GM18502 (cell line): Measurements from ENCODE around the gene SIGLECL1.
"Not testable (repeated sequence)": the region's sequence is repeated elsewhere in the genome, so short reads cannot be mapped to it uniquely, and the experiment has no call there.

Source experiments
- ATAC-seq: cut with Tn5 transposase; IDR thresholded peaks from one replicate; pipeline ENCODE4 v1.9.1; 2021; ENCODE audit warnings: mild to moderate bottlenecking; ENCODE audit not compliant: unreplicated experiment, poor library complexity

Gene SIGLECL1

GRCh38 chr19:51250786-51251467, at the start of gene SIGLECL1:
Gene SIGLECL1 (plus strand): TSS chr19:51251080. CDS start chr19:51264073, 12,993 bp downstream.
- ATAC-seq, result no peak

GRCh38 chr19:51201712-51202111, 49.2 kb upstream of the SIGLECL1 start:
- ATAC-seq, result no peak

- ATAC-seq, result no peak
Observed at GRCh38 chr19:51203916-51204315, 47.0 kb upstream of the SIGLECL1 start.

- ATAC-seq, result no peak
Observed at GRCh38 chr19:51204321-51204720, 46.6 kb upstream of the SIGLECL1 start.

GRCh38 chr19:51207747-51208146, 43.1 kb upstream of the SIGLECL1 start:
- no peak for ATAC-seq

GRCh38 chr19:51210191-51210784, 40.6 kb upstream of the SIGLECL1 start:
- ATAC-seq, result no peak

- not testable (repeated sequence) for ATAC-seq
Observed at GRCh38 chr19:51210874-51211361, 40.0 kb upstream of the SIGLECL1 start.

- ATAC-seq, result no peak
Observed at GRCh38 chr19:51211833-51212232, 39.0 kb upstream of the SIGLECL1 start.

- ATAC-seq, result no peak
Observed at GRCh38 chr19:51219307-51219706, 31.6 kb upstream of the SIGLECL1 start.

- no peak for ATAC-seq
Observed at GRCh38 chr19:51219971-51220370, 30.9 kb upstream of the SIGLECL1 start.

GRCh38 chr19:51220996-51221395, 29.9 kb upstream of the SIGLECL1 start:
- no peak for ATAC-seq

- no peak for ATAC-seq
Observed at GRCh38 chr19:51224163-51224641, 26.7 kb upstream of the SIGLECL1 start.

GRCh38 chr19:51224898-51225393, 25.9 kb upstream of the SIGLECL1 start, which contains the start of gene CD33:
Gene CD33 (plus strand): TSS chr19:51225080. CDS start chr19:51225119, 39 bp downstream.
- not testable (repeated sequence) for ATAC-seq

- ATAC-seq, result no peak
Observed at GRCh38 chr19:51226067-51226466, 24.8 kb upstream of the SIGLECL1 start.

- no peak for ATAC-seq
Observed at GRCh38 chr19:51227326-51227725, 23.6 kb upstream of the SIGLECL1 start.

- no peak for ATAC-seq
Observed at GRCh38 chr19:51227966-51228365, 22.9 kb upstream of the SIGLECL1 start.

- no peak for ATAC-seq
Observed at GRCh38 chr19:51240866-51241265, 10.0 kb upstream of the SIGLECL1 start.

- no peak for ATAC-seq
Observed at GRCh38 chr19:51242881-51243630, 7.8 kb upstream of the SIGLECL1 start.

GRCh38 chr19:51246164-51246552, 4.7 kb upstream of the SIGLECL1 start:
- ATAC-seq, result no peak

GRCh38 chr19:51247972-51248590, 2.8 kb upstream of the SIGLECL1 start:
- ATAC-seq, result no peak
